Activated CD8-positive, alpha-beta T cell treated with anti-CD3 and anti-CD28 coated beads for 36 hours (primary cell): ENCODE data around the gene CABP2. TPM values are rescaled to one million over a fixed set of nuclear protein-coding genes. Genes with fewer than 3 reads are reported as not detected.
A peak's percentile ranks its signal among the peaks of the same experiment; 100 is the strongest.
"Not testable (repeated sequence)": the region's sequence is repeated elsewhere in the genome, so short reads cannot be mapped to it uniquely, and the experiment has no call there.

Source experiments
- ATAC-seq: fragments of 200-7000 bp; cut with Tn5 transposase; one replicate; pipeline ENCODE4 v1.10.0; 2021; ENCODE audit warnings: mild to moderate bottlenecking, moderate library complexity
- CTCF ChIA-PET: fragments of 350-600 bp; sonication (Branson Sonifier 250); formaldehyde crosslinking; loops from one replicate; lab custom pipeline; 2021; ENCODE audit warnings: antibody characterized with exemption; lab: Charles Lee
- POLR2A ChIA-PET: fragments of 350-600 bp; sonication (Branson Sonifier 250); formaldehyde crosslinking; loops from one replicate; lab custom pipeline; 2021; ENCODE audit warnings: antibody characterized with exemption; lab: Charles Lee
- DNase-seq: peaks from one replicate; pipeline ENCODE4 v3.0.0-alpha.2; 2020
- H3K27ac Mint-ChIP-seq: one replicate; pipeline ENCODE4 v1.8.0; 2021; ENCODE audit warnings: mild to moderate bottlenecking, mixed read lengths
- H3K27me3 Mint-ChIP-seq: one replicate; pipeline ENCODE4 v1.8.0; 2021; ENCODE audit warnings: mixed read lengths
- H3K36me3 Mint-ChIP-seq: one replicate; pipeline ENCODE4 v1.8.0; 2021; ENCODE audit warnings: low read depth, mixed read lengths
- H3K4me1 Mint-ChIP-seq: one replicate; pipeline ENCODE4 v1.8.0; 2021; ENCODE audit warnings: low read depth, mixed read lengths
- H3K4me3 Mint-ChIP-seq: one replicate; pipeline ENCODE4 v1.8.0; 2021; ENCODE audit warnings: mild to moderate bottlenecking, moderate library complexity, mixed read lengths
- H3K9me3 Mint-ChIP-seq: one replicate; pipeline ENCODE4 v1.8.0; 2021; ENCODE audit warnings: mixed read lengths
- intact Hi-C: fragments of 100-400 bp; cut with micrococcal nuclease; formaldehyde crosslinking; loops from one replicate; pipeline ENCODE4 v1.10.0; 2022
- total RNA-seq, 2 experiments: library from RNA; stranded (reverse); gene quantifications; one replicate each; pipeline ENCODE4 v1.2.3, GENCODE V29; 2021
- TF ChIP-seq, protein P1 (sequence below): fragments of 200-600 bp; IDR thresholded peaks from one replicate; pipeline ENCODE4 v1.8.0; 2022; ENCODE audit warnings: antibody characterized with exemption, mild to moderate bottlenecking

CABP2 gene
- total RNA-seq, 2 experiments from 2014 or later = not detected

DNA sequence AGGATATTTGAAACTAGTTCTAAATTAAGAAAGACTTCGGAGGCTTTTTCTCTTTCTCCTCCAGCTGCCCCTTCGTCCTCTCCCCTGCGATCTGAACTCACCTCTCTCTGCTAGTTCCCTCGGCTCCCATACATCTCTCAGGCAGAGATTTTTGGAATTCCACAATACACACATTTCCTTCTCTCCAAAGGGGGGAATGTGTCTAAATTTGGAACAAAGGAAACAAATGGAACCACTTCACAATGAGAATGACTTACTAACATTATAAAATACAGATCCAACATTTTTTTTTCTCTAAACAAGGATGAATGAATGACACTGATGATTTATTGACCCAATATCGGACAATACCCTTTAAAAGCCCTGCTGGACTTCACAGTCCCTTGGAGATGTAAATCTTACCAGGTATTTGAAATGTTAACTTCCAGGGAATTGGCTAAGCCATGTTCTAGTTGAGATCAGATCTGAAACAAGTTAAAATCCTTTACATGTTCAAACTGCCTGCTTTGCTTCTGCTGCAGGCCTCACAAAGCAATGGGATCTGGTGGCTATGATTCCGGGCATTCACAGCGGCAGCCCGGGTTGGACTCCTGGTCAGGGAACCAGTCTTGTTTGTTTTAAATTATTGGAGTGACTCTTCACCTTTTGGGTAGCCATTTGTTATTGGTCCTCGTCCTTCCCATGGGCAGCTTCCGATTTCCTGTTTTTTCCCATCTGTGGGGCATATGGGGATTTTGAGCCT lies 39.9 kb upstream of the CABP2 start:
- Mint-ChIP-seq H3K27me3 (peaks cover 1% of the 10 kb centered on the region), H3K4me1 (peaks cover 8% of the 10 kb centered on the region), H3K36me3 (no peaks in the 10 kb centered on the region), H3K4me3 (no peak overlapping the region), H3K27ac (no peak overlapping the region), H3K9me3 (no peaks in the 10 kb centered on the region)
- intact Hi-C loops = no loop called here
- POLR2A ChIA-PET = interaction anchor here (0.9 kb wide), 1 partner anchor 20 kb away, joined by 4 read pairs; no protein-coding TSS in a partner anchor
- TF ChIP-seq, protein P1, sequence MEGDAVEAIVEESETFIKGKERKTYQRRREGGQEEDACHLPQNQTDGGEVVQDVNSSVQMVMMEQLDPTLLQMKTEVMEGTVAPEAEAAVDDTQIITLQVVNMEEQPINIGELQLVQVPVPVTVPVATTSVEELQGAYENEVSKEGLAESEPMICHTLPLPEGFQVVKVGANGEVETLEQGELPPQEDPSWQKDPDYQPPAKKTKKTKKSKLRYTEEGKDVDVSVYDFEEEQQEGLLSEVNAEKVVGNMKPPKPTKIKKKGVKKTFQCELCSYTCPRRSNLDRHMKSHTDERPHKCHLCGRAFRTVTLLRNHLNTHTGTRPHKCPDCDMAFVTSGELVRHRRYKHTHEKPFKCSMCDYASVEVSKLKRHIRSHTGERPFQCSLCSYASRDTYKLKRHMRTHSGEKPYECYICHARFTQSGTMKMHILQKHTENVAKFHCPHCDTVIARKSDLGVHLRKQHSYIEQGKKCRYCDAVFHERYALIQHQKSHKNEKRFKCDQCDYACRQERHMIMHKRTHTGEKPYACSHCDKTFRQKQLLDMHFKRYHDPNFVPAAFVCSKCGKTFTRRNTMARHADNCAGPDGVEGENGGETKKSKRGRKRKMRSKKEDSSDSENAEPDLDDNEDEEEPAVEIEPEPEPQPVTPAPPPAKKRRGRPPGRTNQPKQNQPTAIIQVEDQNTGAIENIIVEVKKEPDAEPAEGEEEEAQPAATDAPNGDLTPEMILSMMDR = no peak
- DNase-seq = no peak
- no peak for ATAC-seq
- CTCF ChIA-PET = interaction anchor here (1.7 kb wide), 1 partner anchor 20 kb away, joined by 4 read pairs; the partner anchor contains the start of gene GSTP1

DNA sequence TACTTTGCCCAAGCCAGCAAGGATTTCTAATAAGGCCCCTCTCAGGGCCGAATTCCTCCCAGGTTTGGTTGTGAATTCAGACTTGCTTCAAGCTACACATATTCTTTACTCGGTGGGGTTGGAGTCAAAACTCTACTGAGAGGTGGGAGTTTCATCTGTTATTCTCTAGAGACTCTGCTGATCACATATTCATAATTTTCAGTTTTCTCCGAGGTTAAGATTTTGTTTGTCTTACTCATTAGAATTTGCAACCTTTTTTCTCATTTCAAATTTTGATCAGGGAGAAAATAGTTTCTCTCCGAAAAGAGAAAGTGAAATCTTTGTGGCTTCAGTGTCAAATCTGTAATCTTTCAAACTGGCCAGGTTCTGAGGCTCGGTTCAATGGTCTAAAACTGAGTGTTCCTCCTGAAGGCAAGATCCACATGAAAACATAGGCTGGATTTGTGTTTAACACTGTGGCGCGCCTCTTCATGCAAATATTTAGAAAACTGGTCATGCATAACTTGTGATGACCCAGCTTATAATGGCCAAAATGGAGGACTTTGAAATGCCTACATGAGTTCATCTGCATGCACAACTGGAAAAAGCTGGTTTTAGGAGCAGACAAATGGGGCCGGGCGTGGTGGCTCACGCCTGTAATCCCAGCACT lies 38.8 kb upstream of the CABP2 start:
- Mint-ChIP-seq H3K36me3 (no peaks in the 10 kb centered on the region), H3K27ac (no peak overlapping the region)
- intact Hi-C loops = no loop called here

DNA sequence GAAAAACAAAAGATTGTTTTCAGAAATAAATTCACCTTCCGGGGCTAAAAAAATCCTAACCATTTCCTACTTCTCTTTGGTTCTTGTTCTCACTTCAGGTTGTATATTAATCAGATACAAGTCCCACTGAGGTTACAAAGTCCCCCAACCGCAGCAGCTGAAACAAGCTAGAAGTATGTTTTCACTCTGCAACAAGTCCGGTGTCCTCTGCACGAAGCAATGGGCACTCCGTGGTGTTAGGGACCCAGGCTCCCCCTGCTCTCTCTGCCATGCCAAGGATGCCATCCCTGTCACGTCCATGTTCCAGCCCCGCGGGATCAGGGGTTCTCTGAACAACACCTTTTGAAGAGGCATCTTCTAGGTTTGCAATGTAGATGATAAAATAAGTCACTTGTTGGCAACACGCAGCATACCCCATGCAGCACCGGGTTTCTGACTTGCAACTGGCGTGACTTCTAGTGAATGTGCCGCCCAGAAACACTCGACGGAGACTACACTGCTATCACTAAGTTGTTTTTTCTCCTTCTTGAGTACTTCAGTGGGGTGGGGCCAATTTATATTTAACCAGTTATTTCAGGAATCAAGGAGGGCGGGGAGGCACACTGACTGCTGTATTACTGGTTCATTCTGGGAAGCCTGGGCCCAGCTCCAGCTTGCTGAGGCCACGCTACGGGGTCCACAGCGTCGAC lies 35.0 kb upstream of the CABP2 start:
- Mint-ChIP-seq H3K4me1 (peaks cover 8% of the 10 kb centered on the region), H3K27ac (no peak overlapping the region), H3K9me3 (no peaks in the 10 kb centered on the region), H3K4me3 (no peak overlapping the region), H3K27me3 (peaks cover 1% of the 10 kb centered on the region), H3K36me3 (no peaks in the 10 kb centered on the region)
- DNase-seq (no peak), ATAC-seq (no peak)
- intact Hi-C loops = no loop called here
- TF ChIP-seq, protein P1 = no peak
- CTCF ChIA-PET = no interaction called here
- POLR2A ChIA-PET = no interaction called here

More for the DNA sequence above, 38.8 kb upstream of the CABP2 start:
- ChIA-PET POLR2A (interaction anchor here (0.9 kb wide), 1 partner anchor 21 kb away, joined by 4 read pairs; no protein-coding TSS in a partner anchor), CTCF (no interaction called here)
- ATAC-seq (peak; percentile 20), DNase-seq (no peak)
- Mint-ChIP-seq H3K9me3 (no peaks in the 10 kb centered on the region), H3K4me1 (peaks cover 8% of the 10 kb centered on the region), H3K4me3 (no peak overlapping the region), H3K27me3 (peaks cover 1% of the 10 kb centered on the region)
- TF ChIP-seq, protein P1 = no peak

DNA sequence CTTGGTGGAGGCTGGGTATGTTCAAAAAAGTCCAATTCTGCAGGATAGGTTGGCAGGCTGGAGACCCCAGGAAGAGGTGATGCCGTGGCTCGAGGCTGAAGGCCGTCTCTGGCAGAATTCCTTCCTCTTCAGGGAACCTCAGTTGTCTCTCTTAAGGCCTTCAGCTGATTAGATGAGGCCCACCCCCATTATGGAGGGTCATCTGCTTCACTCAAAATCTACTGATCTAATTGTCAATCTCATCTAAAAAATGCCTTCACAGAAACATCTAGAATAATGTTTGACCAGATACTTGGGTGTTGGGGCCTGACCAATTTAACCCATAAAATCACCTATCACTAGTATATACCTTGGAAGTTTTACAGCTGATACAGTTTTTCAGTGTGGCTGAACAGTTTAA lies 33.0 kb upstream of the CABP2 start:
- intact Hi-C loops = no loop called here
- Mint-ChIP-seq H3K4me1 (no peaks in the 10 kb centered on the region), H3K4me3 (no peak overlapping the region), H3K36me3 (no peaks in the 10 kb centered on the region), H3K9me3 (no peaks in the 10 kb centered on the region), H3K27ac (no peak overlapping the region), H3K27me3 (peaks cover 1% of the 10 kb centered on the region)
- no peak for ATAC-seq
- CTCF ChIA-PET = no interaction called here
- TF ChIP-seq, protein P1 = no peak
- POLR2A ChIA-PET = no interaction called here
- DNase-seq = no peak

DNA sequence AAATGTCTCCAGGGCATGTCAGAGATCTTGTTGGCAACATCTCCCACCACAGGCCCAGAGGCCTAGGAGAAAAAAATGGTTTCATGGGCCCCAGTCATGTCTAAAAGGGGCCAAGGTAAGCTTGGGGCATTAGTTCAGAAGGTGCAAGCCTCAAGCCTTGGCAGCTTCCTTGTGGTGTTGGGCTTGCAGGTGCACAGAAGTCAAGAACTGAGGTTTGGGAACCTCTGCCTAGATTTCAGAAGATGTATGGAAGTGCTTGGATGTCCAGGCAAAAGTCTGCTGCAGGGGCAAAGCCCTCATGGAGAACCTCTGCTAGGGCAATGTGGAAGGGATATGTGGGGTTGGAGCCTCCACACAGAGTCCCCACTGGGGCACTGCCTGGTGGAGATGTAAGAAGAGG lies 28.5 kb upstream of the CABP2 start:
- H3K4me1 Mint-ChIP-seq, DNase-seq, ATAC-seq, CTCF ChIA-PET, H3K9me3 Mint-ChIP-seq, H3K27ac Mint-ChIP-seq, H3K27me3 Mint-ChIP-seq, H3K4me3 Mint-ChIP-seq, H3K36me3 Mint-ChIP-seq, intact Hi-C loops: not testable (repeated sequence)
- POLR2A ChIA-PET = interaction anchor here (1.4 kb wide), 1 partner anchor 9 kb away, joined by 3 read pairs; no protein-coding TSS in a partner anchor
